Islet of Langerhans (tissue), 1 donor: ENCODE results near the gene COG5.
"Not testable (repeated sequence)": the region's sequence is repeated elsewhere in the genome, so short reads cannot be mapped to it uniquely, and the experiment has no call there.

Experiments used
- FAIRE-seq: peaks from one replicate; lab custom pipeline; 2011; peaks lifted over from hg19 to GRCh38; lab: Jason Lieb, UNC

The COG5 gene

DNA sequence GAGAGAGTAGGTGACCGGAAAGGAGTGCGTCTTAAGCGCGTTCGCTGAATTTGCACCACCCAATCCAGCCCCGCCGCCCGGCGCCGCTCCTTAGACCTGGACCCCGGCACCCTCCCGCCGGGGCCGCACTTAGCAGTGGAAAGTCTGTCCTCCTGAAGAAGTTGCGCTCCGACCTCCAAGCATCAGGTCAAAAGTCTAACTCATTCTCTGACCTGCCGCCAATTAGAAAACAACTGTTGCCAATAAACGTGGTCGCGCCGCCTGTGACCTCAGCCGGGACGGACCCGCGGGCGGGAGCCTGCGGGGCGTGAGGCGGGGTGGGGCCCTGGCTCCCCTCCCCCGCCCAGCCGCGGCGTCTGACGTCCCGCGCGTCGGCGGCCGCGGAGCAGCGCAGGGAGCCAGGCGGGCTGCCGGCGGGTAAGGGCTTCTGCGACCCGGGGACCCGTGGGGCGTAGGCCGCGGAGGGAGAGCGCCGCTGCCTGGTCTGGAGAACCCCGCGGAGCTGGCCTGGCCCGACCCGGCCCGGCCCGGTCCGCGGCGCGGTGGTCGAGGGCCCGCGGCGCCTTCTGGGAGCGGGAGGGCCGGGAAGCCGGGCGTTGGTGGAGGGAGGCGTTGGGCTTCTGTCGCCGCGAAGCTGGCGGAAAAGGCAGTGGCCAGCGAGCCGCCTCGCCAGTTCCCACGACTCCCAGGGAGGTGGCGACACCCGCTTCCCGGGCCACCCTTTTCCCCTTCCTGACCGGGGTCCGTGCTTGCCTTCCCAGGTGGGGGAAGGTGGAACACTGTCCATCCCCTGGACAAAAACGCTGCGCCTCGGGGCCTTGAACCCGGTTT is 16.4 kb upstream of the COG5 start, which contains the start of gene BCAP29:
BCAP29 (plus strand) TSS at position 362 of the 831 bp plus-strand sequence. CDS start 527 bp downstream, outside the sequence.
- FAIRE-seq, result no peak

DNA sequence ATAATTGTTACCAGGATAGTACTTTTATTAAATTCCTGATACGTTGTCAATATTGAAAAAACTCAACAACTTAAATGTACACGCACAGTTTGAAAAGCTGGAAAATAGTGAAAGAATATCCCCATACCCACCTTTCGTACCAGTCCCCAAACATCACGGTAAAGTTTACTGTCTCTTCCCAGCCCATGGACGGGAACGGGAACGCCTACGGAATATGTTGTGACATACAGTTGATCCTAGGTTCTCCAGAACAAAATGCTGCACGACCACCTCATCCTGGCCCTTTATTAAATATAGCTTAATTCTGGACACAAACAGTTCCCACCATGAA is 15.8 kb upstream of the COG5 start:
- FAIRE-seq, result no peak

DNA sequence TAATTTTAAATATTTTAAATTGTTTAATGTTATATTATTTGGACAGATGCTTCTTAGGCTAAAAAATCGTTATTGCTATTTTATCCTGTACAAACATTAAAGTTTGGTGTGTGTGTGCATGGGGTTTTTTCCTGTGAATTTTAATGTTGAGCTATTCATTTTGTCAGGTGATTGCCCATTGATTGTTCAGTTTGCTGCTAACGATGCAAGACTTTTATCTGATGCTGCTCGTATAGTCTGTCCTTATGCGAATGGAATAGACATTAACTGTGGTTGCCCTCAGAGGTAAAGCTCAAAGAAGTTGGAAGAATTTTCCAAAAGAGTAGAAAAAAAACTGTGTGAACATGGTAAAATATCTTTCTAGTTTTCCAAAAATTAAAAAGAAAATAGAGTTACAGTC is 9.8 kb upstream of the COG5 start:
- FAIRE-seq, result no peak

DNA sequence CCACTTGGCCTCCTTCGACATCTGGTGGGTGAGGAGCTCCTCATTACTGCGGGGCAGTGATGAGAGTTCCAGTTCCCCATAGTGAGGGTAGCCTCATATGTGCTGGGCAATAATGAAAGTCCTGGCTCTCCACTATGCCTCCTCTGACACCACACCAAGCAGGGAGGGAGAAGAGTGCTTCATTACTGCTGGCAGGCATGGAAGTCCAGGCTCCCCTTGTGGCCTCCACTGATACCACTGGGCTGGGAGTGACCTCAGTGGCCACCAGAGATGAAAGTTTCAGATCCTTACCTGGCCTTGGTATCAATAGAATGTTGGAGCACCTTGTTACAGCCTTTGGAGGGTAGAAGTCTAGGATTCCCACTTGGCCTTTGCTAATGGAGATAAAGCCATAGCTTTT is 6.6 kb upstream of the COG5 start:
- no peak for FAIRE-seq

DNA sequence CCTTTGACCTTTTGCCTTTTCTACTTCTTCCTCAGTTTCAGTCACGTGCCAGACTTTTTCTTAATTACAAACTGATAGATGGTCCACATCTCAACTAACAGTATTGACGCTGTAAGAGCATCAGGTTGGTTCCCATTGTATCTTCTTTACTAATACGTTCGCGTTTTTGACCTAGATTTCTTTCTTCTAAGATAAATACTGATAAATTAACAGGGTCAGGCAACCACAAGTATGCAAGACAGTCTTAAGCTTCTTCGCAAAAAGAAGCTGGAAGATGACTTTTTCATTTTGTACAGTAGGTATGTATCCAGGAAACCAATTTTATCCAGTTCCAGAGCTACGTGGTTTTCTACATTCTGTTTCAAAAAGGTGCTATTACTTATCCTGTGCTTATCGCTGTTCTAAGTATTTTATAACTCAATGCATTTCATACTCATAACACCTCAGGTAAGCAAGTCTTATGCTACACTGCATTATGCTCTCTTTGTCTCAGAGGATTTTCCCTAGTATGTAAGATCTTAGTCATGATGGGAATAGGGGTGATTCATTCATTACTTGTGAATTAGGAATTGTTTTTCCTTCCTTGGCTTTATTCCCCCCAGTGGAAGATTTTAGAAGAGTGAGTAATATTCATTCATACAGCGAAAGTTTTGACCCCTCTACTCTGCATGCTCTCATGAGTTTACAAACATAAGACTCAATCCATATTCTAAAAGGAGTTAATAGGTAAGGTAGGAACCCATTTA is 1.0 kb upstream of the COG5 start:
- no peak for FAIRE-seq

DNA sequence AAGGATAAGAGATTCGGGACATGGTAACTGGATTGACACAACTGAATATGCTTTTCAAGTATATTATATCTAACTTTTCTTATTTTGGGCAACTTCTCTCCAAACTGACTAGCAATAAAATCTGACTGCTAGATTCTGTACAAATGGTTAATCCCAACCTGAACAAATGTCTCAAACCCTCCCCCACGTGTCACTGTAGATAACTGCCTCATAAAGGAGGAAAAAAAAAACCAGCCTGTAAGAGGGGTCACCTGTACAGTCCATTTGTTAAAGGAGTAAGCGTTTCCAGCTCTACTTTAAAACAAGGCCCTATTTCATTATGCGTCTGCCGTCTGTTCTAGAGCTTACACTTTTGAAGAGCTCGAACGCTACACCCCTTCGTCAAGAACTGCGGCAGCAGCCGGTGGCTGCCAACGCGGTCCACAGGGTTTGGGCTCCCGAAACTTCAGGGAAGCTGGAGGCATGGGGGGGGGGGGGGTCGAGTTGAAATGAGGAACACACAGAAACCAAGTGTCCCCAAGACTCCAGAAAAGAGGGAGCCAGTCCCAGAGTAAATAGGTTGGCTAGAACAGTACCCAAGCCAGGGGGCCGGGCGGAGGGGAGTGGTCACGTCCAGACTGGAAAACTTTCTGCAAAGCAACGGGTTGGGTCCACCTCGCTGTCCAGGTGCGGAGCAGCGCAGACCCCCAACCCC is 492 bp downstream of the COG5 start:
- no peak for FAIRE-seq

DNA sequence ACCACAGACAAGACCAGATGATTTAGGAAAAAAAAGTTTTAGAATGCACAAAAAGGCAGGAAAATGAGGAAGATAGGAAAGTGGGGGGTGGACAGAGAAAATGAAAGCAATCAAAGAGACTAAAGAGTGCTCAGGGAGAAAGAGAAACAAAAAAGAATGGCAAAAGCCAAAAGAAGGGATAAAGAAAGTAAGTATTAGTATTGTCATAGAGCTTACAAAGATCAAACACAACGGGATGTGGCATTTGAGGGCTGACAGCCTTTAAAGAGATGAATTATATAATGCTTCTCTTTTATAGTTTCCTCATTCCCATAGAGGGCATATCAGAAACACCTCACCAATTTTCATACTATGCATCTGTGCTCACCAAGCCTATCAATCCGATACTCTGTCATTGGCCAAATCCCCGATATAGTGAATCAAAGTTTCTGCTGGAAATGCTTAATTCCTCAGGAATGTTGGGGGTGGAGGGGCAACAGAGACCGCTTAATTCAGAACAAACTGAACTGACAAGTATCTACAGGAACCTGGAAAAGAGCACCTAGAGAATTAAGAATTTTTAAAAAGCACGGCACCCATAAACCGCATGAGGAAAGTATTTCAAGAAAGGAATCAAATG is 2.7 kb downstream of the COG5 start:
- no peak for FAIRE-seq

DNA sequence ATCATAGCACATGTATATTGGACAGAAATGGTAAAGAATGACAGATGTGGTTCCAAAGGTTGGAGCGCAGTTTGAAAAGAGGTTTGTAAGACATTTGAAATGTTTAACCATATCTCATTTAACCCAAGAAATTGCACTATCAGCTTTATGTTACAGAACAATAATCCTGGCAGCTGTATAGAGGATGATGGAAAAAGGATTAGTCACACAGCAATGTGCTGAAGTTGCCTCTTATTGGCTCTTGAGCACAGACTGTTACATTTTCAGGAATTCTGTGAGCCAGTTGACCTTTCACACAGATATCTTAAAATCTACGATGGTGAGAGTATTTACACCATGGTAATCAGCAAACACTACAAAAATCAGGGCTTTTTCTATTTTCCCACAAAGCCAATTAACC is 3.9 kb downstream of the COG5 start:
- no peak for FAIRE-seq

DNA sequence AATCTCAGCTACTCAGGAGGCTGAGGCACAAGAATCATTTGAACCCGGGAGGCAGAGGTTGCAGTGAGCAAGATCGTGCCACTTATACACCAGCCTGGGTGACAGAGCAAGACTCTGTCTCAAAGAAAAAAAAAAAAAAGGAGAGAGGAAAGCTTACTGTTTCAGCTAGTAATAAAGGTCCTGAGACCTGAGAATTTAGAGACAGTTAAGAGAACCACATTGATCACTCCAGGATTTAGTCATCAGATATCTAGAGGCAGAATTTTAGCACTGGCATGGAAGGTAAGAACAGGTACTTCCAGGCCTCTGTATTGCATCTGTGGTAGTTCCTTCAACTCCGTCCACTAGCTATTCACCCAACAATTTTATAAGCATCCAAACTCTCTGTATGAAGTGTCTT is 7.8 kb downstream of the COG5 start:
- no peak for FAIRE-seq

DNA sequence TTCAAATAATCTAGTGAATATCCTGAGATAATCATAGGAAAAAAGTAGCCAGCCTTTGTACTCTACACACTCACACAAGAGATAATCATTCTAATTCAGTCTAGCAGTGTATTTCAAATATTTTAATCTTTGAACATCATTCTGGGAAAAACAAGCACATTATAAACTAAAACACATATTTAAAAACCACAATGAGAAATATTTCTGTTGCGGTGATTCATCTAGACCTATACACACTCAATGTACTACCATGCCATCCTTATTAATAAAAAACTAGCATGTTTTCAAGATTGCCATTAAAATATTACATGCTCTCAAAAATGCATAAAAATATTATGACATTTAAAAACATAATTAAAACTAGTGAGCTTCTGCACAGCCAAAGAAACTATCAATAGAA is 11.8 kb downstream of the COG5 start:
- no peak for FAIRE-seq

DNA sequence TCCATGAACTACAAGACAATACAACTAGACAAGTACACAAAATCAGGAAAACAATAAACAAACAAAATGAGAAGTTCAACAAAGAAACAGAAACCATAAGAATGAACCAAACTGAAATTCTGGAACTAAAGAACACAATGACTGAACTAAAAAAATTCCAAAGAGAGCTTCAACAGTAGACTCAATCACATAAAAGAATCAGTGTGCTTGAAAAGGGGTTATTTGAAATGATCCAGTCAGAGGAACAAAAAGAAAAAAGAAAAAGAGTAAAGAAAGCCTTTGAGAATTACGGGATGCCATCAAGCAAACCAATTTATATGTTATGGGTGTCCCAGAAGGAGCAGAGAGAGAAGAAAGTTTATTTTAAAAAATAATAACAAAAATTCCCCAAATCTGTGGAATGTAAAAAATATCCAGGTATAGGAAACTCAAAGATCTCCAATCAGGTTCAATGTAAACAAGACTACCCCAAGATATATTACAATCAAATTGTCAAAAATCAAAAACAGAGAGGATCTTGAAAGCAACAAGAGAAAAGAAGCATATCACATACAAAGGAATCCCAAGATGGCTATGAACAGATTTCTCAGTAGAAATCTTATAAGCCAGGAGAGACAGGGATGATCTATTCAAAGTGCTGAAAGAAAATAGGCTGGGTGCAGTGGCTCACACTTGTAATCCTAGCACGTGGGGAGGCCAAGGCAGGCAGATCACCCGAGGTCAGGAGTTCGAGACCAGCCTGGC is 18.7 kb downstream of the COG5 start:
- no peak for FAIRE-seq

DNA sequence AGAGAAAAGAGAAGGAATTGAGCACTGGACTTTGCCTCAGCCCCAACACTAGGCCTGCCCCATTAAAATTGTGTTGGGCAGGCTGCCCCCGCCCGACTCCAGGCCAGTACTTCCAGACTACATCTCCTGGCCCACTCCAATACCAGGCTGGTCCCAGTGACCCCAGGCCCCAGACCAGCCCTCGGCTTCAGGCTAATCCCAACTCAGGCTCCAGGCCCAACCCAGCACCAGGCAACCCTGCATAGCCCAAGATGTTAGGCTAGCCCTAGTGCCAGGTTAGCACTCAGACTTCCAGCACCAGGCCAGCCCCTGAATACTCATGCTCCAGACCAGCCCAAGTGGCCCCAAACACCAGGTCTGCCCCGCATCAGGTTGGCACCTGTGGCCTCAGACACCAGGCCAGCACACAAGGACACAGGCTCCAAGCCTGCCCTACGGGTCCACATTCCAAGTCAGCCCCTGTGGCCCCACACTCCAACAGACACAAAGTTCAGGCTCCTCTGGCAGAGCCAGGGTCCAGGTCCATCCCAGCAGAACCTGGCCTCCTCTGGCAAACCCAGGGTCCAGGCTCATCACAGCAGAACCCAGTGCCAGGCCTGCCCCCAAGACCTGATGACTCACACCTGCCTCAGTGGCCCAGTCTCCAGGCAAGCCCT is 20.3 kb downstream of the COG5 start:
- no peak for FAIRE-seq

DNA sequence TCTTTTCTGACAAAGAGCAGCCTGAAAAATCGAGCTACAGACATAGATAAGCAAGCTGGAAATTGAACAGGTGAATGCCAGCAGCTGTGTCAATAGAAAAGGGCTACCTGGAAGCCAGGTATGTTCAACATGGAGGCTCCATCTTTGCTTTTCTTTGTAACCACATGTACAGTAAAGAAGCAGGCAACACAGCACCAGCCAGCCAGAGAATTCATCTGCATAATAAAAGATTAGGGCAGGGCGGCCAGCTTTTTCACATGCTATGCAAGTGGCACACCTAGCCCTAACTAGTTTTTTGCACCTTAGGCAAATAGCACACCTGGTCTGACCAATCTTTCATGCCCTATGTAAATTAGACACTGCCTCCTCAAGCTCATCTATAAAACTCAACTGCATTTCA is 25.7 kb downstream of the COG5 start:
- FAIRE-seq, result no peak

DNA sequence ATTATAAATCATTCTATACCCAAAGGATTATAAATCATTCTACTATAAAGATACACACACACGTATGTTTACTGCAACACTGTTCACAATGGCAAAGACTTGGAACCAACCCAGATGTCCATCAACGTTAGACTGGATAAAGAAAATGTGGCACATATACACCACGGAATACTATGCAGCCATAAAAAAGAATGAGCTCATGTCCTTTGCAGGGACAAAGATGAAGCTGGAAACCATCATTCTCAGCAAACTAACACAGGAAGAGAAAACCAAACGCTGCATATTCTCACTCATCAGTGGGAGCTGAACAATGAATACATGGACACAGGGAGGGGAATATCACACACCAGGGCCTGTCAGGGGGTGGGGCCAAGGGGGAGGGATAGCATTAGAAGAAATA is 26.5 kb downstream of the COG5 start:
- FAIRE-seq, result not testable (repeated sequence)

DNA sequence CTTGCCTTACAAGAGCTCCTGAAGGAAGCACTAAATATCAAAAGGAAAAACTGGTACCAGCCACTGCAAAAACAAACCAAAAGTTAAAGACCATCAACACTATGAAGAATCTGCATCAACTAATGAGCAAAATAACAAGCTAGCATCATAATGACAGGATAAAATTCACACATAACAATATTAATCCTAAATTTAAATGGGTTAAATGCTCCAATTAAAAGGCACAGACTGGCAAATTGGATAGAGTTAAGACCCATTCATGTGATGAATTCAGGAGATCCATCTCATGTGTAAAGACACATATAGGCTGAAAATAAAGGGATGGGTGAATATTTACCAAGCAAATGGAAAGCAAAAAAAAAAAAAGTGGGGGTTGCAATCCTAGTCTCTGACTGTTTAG is 29.6 kb downstream of the COG5 start:
- FAIRE-seq, result no peak

DNA sequence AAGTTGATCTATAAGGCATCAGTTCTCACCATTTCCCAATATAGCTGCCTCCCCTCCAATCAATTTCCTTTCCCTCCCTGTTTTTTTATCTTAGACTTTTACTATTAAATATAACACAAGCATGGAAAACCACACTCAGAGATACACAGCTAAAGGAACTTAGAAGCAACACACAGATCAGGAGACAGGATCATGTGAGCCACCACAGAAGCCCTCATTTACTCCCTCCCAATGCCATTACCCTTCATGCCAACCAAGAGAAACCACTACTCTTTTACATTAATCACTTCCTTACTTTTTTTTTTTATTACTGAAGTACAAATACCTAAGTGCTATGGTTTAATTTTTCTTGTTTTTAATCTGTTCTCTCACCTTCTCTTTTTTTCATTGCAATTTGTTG is 33.0 kb downstream of the COG5 start:
- no peak for FAIRE-seq

DNA sequence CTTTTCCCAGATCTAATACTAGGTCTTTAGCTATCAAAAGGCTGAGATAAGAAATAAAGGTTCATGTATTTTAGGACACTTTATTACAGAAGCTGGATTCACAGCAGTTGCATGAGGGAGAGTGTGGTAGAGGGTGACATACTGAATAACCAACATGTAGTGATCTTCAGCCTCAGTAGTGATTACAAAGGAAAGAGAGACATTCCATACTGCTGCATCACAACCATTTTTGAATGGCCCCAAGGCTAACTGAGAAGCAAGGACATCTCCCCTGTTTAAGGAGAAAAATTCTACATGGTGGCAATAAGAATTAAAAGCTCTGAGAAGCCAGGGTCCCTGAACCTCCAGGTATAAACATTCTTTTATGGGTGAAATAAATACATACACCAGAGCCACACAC is 35.3 kb downstream of the COG5 start:
- FAIRE-seq, result no peak

DNA sequence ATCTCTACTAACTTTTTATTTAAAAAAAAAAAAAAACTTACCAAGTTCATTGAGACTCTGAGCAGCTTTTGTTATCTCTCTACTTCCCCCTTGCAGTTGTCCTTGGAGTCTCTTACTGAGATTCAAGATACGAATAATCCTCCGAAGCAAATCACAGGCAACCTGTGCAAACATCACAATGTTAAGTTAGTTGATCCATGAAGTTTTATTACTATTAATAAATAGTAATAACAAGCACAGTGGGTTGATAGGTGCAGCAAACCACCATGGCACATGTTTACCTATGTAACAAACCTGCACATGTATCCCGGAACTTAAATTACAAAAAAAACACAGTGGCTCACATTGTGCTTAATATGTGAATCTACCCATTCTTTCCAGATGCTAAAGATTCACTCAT is 36.5 kb downstream of the COG5 start:
- FAIRE-seq, result no peak

DNA sequence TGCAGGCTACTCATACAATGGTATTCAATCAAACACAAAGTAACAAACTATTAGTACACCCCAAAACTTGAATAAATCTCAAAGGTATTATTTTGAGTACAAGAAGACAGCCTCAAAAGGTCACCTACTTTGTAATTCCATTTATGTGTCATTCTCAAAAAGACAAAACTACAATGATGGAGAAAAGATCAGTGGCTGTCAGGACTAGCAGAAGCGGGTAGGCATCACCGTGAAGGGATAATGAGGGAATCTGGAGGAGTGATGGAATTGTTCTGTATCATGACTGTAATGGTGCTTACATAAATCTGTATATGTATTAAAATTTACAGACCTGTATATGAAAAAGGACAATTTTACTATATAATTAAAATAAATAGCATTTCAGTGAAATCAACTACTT is 37.0 kb downstream of the COG5 start:
- no peak for FAIRE-seq

DNA sequence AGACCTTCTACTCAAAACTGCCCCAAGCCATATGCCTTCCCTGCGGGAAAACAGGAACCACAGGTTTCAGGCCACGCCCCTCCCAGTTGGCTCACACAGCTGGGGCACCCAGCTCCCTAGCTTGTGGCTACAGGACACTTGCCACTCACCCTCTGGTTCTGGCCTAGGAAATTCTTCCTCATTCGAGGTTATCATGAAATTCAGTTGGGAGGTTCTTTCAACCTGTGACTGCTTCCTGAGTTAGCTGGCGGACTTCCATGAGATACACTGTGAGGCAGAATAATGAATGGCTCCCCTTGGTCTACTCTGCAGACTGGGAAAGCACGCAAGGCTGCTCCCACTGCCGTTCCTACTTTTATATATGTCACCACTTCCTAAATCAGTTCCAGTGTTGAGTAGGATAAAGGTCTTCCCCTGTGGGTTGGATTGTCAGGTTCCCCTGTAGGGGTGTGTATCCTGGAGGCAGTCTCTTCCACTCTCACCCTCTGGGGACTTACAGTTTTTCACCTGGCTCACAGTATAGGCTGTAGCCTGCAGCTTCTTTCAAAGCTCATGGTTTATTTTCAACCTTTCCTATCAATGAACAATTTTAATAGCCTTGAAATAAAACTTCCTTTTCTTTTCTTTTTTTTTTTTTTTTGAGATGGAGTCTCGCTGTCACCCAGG is 56.9 kb downstream of the COG5 start:
- no peak for FAIRE-seq
